Measurements from ENCODE around the gene CAAP1.
A peak's percentile ranks its signal among the peaks of the same experiment; 100 is the strongest.
"Not testable (repeated sequence)": the region's sequence is repeated elsewhere in the genome, so short reads cannot be mapped to it uniquely, and the experiment has no call there.

Gene CAAP1

GRCh38 chr9:26893030-26893676, 551 bp upstream of the CAAP1 start:
- Mint-ChIP-seq H3K27me3 (ENCODE audit: low read depth) (peaks cover 4% of the 10 kb centered on the region), H3K4me3 (peak overlapping the region; percentile 99), H3K27ac (peak overlapping the region; percentile 99 to 100 (median 99))

DNA sequence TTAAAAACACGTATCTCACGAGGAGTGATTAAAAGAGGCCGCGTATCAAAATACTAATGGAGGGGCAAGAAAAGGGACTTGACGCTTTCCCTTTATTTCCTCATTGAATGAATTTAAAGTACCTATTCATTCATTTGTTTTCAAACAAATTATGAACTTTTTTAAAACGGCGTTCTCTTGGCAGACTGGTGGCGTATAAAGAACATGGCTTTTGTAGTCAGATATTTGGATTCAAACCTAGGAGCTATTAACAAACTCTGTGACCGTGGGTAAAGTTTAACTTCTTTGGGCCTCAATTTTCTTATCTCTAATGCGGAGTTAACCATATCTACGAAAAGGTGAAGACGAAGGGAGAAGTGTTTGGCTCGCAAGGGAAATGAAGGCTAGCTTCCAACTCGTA, 876 bp downstream of the CAAP1 start:
- peak overlapping the region; percentile 99 to 100 (median 99) for H3K27ac Mint-ChIP-seq
- peaks cover 4% of the 10 kb centered on the region for H3K27me3 Mint-ChIP-seq (ENCODE audit: low read depth)
- peaks cover 7% of the 10 kb centered on the region for H3K36me3 Mint-ChIP-seq (ENCODE audit: low read depth)
- peaks cover 22% of the 10 kb centered on the region for H3K4me1 Mint-ChIP-seq
- no peak for TF ChIP-seq CTCF (IDR thresholded peaks at IDR 0.05; ENCODE audit: unreplicated experiment in 3 of 3)
- peaks cover 2% of the 10 kb centered on the region for H3K9me3 Mint-ChIP-seq
- peak overlapping the region; percentile 99 for H3K4me3 Mint-ChIP-seq

More at GRCh38 chr9:26893030-26893676, 551 bp upstream of the CAAP1 start:
- peaks cover 3% of the 10 kb centered on the region for H3K36me3 Mint-ChIP-seq (ENCODE audit: low read depth)
- peaks cover 2% of the 10 kb centered on the region for H3K9me3 Mint-ChIP-seq
- H3K4me1 Mint-ChIP-seq, result peaks cover 19% of the 10 kb centered on the region
- TF ChIP-seq CTCF (IDR thresholded peaks at IDR 0.05; ENCODE audit: unreplicated experiment in 3 of 3), result no peak

GRCh38 chr9:26888271-26888670, 4.3 kb downstream of the CAAP1 start:
- H3K9me3 Mint-ChIP-seq, result peaks cover under 1% of the 10 kb centered on the region
- no peak overlapping the region for H3K4me3 Mint-ChIP-seq
- peaks cover 21% of the 10 kb centered on the region for H3K4me1 Mint-ChIP-seq
- peaks cover 31% of the 10 kb centered on the region for H3K36me3 Mint-ChIP-seq (ENCODE audit: low read depth)
- peak overlapping the region in 1 of 3 experiments; percentile 2 for H3K27ac Mint-ChIP-seq
- no peaks in the 10 kb centered on the region for H3K27me3 Mint-ChIP-seq (ENCODE audit: low read depth)
- no peak for TF ChIP-seq CTCF (IDR thresholded peaks at IDR 0.05; ENCODE audit: unreplicated experiment in 3 of 3)

DNA sequence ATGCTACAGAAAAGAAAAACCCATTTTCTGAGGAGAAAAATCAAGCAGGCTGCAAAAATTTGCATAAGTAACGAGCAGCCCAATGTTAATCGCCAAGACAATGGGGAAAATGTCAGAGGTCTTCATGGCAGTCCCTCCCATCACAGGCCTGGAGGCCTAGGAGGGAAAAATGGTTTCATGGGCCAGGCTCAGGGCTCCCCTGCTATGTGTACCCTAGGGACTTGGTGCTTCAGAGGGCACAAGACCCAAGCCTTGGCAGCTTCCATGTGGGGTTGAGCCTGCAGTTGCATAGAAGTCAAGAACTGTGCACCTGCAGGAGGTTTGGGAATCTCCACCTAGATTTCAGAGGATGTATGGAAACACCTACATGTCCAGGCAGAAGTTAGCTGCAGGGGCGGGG, 10.4 kb downstream of the CAAP1 start:
- Mint-ChIP-seq H3K4me1 (no peaks in the 10 kb centered on the region), H3K9me3 (peaks cover 21% of the 10 kb centered on the region), H3K36me3 (ENCODE audit: low read depth) (peaks cover 82% of the 10 kb centered on the region), H3K27ac (no peak overlapping the region), H3K27me3 (ENCODE audit: low read depth) (no peaks in the 10 kb centered on the region), H3K4me3 (no peak overlapping the region)
- no peak for TF ChIP-seq CTCF (IDR thresholded peaks at IDR 0.05; ENCODE audit: unreplicated experiment in 3 of 3)

GRCh38 chr9:26880262-26880661, 12.3 kb downstream of the CAAP1 start:
- Mint-ChIP-seq H3K9me3 (peaks cover 21% of the 10 kb centered on the region), H3K36me3 (ENCODE audit: low read depth) (peaks cover 80% of the 10 kb centered on the region), H3K4me3 (no peak overlapping the region), H3K4me1 (no peaks in the 10 kb centered on the region), H3K27me3 (ENCODE audit: low read depth) (no peaks in the 10 kb centered on the region), H3K27ac (no peak overlapping the region)
- no peak for TF ChIP-seq CTCF (IDR thresholded peaks at IDR 0.05; ENCODE audit: unreplicated experiment in 3 of 3)

DNA sequence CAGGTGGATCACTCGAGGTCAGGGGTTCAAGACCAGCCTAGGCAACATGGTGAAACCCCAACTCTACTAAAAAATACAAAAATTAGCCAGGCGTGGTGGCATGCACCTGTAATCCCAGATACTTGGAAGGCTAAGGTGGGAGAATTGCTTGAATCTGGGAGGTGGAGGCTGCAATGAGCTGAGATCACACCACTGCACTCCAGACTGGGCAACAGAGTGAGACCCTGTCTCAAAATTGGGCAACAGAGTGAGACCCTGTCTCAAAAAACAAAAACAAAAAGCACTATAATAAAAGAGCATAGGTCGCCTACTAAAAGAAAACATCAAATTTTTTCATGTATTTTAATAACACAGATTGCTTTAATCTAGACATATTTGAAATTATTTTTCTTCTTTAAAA, 17.4 kb downstream of the CAAP1 start:
- not testable (repeated sequence) for H3K4me3 Mint-ChIP-seq; H3K4me1 Mint-ChIP-seq; H3K27me3 Mint-ChIP-seq (ENCODE audit: low read depth); H3K27ac Mint-ChIP-seq; H3K9me3 Mint-ChIP-seq
- peaks cover 42% of the 10 kb centered on the region for H3K36me3 Mint-ChIP-seq (ENCODE audit: low read depth)
